ENCODE data around the gene FAM184B. TPM values are rescaled to one million over a fixed set of nuclear protein-coding genes. Genes with fewer than 3 reads are reported as not detected.

Gene FAM184B
- total RNA-seq, 1 experiment from 2014 or later, result 0.17 TPM

- TF ChIP-seq NR1H2 (CRISPR knock-in tag; IDR thresholded peaks at IDR 0.05), result no peak
- TF ChIP-seq NFATC4 (CRISPR knock-in tag; IDR thresholded peaks at IDR 0.05), result no peak
- no peak for TF ChIP-seq STAT6 (CRISPR knock-in tag; conservative IDR thresholded peaks at IDR 0.05; ENCODE audit: low read depth)
- no peak for TF ChIP-seq TEAD4 (CRISPR knock-in tag; IDR thresholded peaks at IDR 0.05)
- no peak for TF ChIP-seq USF1 (CRISPR knock-in tag; IDR thresholded peaks at IDR 0.05)
- TF ChIP-seq ZMAT4 (CRISPR knock-in tag; IDR thresholded peaks at IDR 0.05), result no peak
- no peak for TF ChIP-seq HMGA2 (CRISPR knock-in tag; IDR thresholded peaks at IDR 0.05)
- TF ChIP-seq CDX4 (CRISPR knock-in tag; IDR thresholded peaks at IDR 0.05; ENCODE audit: borderline replicate concordance), result no peak
- TF ChIP-seq ZNF423 (CRISPR knock-in tag; IDR thresholded peaks at IDR 0.05), result no peak
- TF ChIP-seq NFE2L1 (CRISPR knock-in tag; IDR thresholded peaks at IDR 0.05), result no peak
- TF ChIP-seq ZNF317 (CRISPR knock-in tag; IDR thresholded peaks at IDR 0.05; ENCODE audit: borderline replicate concordance, low read depth), result no peak
- no peak for TF ChIP-seq FOXP1 (CRISPR knock-in tag; IDR thresholded peaks at IDR 0.05; ENCODE audit: borderline replicate concordance)
- no peak for TF ChIP-seq ZNF219 (CRISPR knock-in tag; IDR thresholded peaks at IDR 0.05; ENCODE audit: borderline replicate concordance)
- no peak for DNase-seq (ENCODE audit: low spot score)
- Mint-ChIP-seq H3K27ac (no peak overlapping the region), H3K27me3 (ENCODE audit: low read depth) (no peaks in the 10 kb centered on the region), H3K36me3 (no peaks in the 10 kb centered on the region; the same call in 1 of the 2 replicates), H3K4me1 (no peaks in the 10 kb centered on the region), H3K4me3 (no peak overlapping the region), H3K9me3 (peaks cover 10% of the 10 kb centered on the region)
- CTCF ChIA-PET, result no interaction called here
- POLR2A ChIA-PET, result no interaction called here
- ATAC-seq, result no peak
These were observed 80.1 kb downstream of the FAM184B start for GRCh38 chr4:17701138-17701839.

- peaks cover 10% of the 10 kb centered on the region for H3K9me3 Mint-ChIP-seq
- H3K36me3 Mint-ChIP-seq, result no peaks in the 10 kb centered on the region; the same call in 1 of the 2 replicates
- no peaks in the 10 kb centered on the region; the same call in 1 of the 2 replicates for H3K27me3 Mint-ChIP-seq (ENCODE audit: low read depth)
- H3K4me1 Mint-ChIP-seq, result no peaks in the 10 kb centered on the region
- TF ChIP-seq ETV6 (CRISPR knock-in tag; IDR thresholded peaks at IDR 0.05) (no peak), PRDM15 (CRISPR knock-in tag; IDR thresholded peaks at IDR 0.05) (no peak), ZSCAN18 (CRISPR knock-in tag; IDR thresholded peaks at IDR 0.05) (no peak), TEAD1 (CRISPR knock-in tag; IDR thresholded peaks at IDR 0.05) (no peak)
- ChIA-PET POLR2A (no interaction called here), CTCF (no interaction called here)
- no peak for DNase-seq (ENCODE audit: low spot score)
- H3K4me3 Mint-ChIP-seq, result no peak overlapping the region
- no peak overlapping the region for H3K27ac Mint-ChIP-seq
- no peak for ATAC-seq
These were observed 82.0 kb downstream of the FAM184B start for GRCh38 chr4:17699380-17699779.

Measured in WTC11 (cell line).